Suprapubic skin (tissue), 3 donors: Measurements from ENCODE around the gene NR4A1.

Experiments
- CTCF ChIP-seq, 2 donors: fragments of 200-600 bp in 1 of 2; fragments of 450-650 bp in 1 of 2; sonication (generic) in 1 of 2; IDR thresholded peaks; one replicate each; pipeline ENCODE4 v1.5.1; 2016 to 2019; ENCODE audit warnings: antibody characterized with exemption in 2 of 2, mild to moderate bottlenecking in 1 of 2, moderate library complexity in 1 of 2
- EP300 ChIP-seq: sonication (generic); formaldehyde crosslinking; IDR thresholded peaks from one replicate; pipeline ENCODE4 v1.6.1; 2017; ENCODE audit warnings: antibody characterized with exemption
- POLR2A ChIP-seq, 2 donors: fragments of 450-650 bp; IDR thresholded peaks; one replicate each; pipeline ENCODE4 v1.6.1; 2017; ENCODE audit warnings: antibody characterized with exemption in 2 of 2, mild to moderate bottlenecking in 2 of 2, moderate library complexity in 2 of 2

- no peak for TF ChIP-seq CTCF (IDR thresholded peaks at IDR 0.05)
- TF ChIP-seq POLR2A (IDR thresholded peaks at IDR 0.05) = no peak
- TF ChIP-seq EP300 = no peak
Measured at GRCh38 chr12:52010692-52011601, 40.3 kb upstream of the NR4A1 start.
